Effector memory CD8-positive, alpha-beta T cell (primary cell): Measurements from ENCODE around the gene CHMP1A.
A peak's percentile ranks its signal among the peaks of the same experiment; 100 is the strongest.
"Not testable (repeated sequence)": the region's sequence is repeated elsewhere in the genome, so short reads cannot be mapped to it uniquely, and the experiment has no call there.

ENCODE experiments used
- ATAC-seq: fragments of 150-1000 bp; cut with Tn5 transposase; replicated peaks from 2 replicates; pipeline ENCODE4 v1.10.0; 2021; ENCODE audit warnings: mild to moderate bottlenecking, moderate library complexity
- DNase-seq, 3 experiments: peaks; one replicate each; pipeline ENCODE4 v3.0.0; 2021
- H3K27ac Mint-ChIP-seq, 2 donors: one replicate each; pipeline ENCODE4 v1.8.0; 2022; ENCODE audit warnings: mild to moderate bottlenecking in 2 of 2, mixed read lengths in 2 of 2, moderate library complexity in 2 of 2
- H3K27me3 Mint-ChIP-seq, 2 donors: one replicate each; pipeline ENCODE4 v1.8.0; 2022; ENCODE audit warnings: mixed read lengths in 2 of 2
- H3K36me3 Mint-ChIP-seq: one replicate; pipeline ENCODE4 v1.8.0; 2022; ENCODE audit warnings: mild to moderate bottlenecking, moderate library complexity, mixed read lengths; ENCODE audit not compliant: insufficient read depth
- H3K4me1 Mint-ChIP-seq, 2 donors: one replicate each; pipeline ENCODE4 v1.8.0; 2022; ENCODE audit warnings: low read depth in 2 of 2, mixed read lengths in 2 of 2
- H3K4me3 Mint-ChIP-seq, 2 donors: one replicate each; pipeline ENCODE4 v1.8.0; 2022; ENCODE audit warnings: mild to moderate bottlenecking in 2 of 2, mixed read lengths in 2 of 2, moderate library complexity in 2 of 2
- H3K9me3 Mint-ChIP-seq, 2 donors: one replicate each; pipeline ENCODE4 v1.8.0; 2022; ENCODE audit warnings: mixed read lengths in 2 of 2

Gene CHMP1A

DNA sequence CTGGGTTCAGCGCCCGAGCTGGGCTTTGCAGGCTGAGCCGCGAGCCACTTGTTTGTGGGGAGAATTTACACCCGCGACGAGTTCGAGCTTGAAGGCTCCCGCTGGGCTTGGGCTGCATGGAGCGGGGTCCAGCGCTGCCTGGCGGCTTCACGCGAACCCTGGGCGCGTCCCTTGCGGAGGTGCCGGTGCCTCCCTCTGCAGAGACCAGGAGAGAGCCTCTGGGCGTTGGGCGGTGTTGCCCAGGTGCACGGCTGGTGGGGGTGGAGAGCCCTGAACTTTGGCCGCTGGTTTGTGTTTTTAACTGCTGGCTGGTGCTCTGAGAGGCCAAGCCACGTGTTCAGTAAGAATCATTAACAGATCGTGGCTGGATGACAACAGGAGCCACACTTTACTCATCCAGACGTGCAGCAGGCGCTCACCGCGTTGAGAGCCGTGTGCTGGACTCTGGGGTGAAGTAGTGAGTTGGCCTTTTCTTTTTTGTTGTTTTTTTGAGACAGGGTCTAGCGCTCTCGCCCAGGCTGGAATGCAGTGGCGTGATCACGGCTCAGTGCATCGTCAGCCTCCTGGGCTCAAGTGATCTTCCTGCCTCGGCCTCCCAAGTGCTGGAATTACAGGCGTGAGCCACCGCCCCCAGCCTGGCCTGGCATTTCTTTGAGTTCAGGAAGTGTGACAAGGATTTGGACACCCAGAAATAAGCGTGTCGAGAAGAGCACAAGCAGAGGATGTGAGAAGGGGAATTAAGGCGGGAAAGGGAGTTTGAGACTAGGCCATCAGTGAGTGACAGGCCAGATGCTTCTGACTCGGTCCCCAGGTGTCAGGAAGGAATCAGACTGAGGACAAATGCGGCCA lies 29.8 kb upstream of the CHMP1A start:
- Mint-ChIP-seq H3K27me3 (no peaks in the 10 kb centered on the region), H3K4me3 (peak overlapping the region; percentile 92), H3K27ac (peak overlapping the region; percentile 88 to 95), H3K36me3 (peaks cover 26% of the 10 kb centered on the region), H3K9me3 (no peaks in the 10 kb centered on the region), H3K4me1 (peaks cover 12 to 16% of the 10 kb centered on the region in 2 donors)
- no peak for DNase-seq
- ATAC-seq = peak; percentile 53

DNA sequence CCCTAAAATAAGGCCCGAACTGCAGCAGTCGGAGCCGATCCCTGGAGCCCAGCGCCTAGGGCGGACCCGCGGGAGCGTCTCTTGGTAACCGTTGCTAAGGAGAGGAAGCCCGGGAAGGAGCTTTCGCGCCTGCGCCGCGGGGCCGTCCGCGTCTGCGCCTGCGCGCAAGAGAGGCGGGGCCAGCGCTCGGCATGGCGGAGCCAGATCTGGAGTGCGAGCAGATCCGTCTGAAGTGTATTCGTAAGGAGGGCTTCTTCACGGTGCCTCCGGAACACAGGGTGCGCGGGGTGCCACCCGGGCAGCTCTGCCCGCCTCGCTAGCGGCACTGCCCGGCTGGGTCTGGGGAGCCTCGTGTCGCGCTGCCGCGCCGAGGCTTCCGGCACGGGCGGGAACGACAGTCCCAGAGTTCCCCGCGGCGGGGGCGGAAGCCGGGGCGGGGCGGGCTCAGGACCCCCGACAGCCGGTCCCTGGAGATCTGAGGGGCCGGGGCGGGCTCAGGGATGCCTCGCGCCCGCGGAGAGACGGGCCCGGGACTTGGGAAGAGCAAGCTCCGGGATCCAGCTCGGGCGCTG lies 29.1 kb upstream of the CHMP1A start, which contains the start of gene CDK10:
CDK10 (plus strand) TSS at position 170 of the 572 bp plus-strand sequence; CDS start at position 192, 22 bp downstream.
- Mint-ChIP-seq H3K27me3 (no peaks in the 10 kb centered on the region), H3K36me3 (peaks cover 22% of the 10 kb centered on the region), H3K4me3 (peak within 1 kb of the TSS; percentile 92), H3K4me1 (peaks cover 12 to 16% of the 10 kb centered on the region in 2 donors), H3K27ac (peak within 1 kb of the TSS; percentile 88 to 95), H3K9me3 (no peaks in the 10 kb centered on the region)
- peak; percentile 83 to 91 (median 91) for DNase-seq
- ATAC-seq = peak; percentile 86

DNA sequence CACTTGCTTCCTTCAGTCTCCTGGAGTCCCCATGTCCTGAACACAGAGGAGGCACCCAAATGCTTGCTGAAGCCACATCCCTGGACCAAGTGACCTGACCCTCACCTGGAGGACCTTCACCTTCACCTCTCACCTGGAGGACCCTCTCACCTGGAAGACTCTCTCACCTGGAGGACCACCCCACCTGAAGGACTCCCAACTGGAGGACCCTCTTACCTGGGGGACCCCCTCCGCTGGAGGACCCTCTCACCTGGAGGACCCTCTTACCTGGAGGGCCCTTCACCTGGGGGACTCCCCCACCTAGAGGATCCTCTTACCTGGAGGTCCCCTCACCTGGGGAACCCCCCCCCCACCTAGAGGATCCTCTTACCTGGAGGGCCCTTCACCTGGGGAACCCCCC lies 28.4 kb upstream of the CHMP1A start:
- DNase-seq = no peak
- Mint-ChIP-seq H3K27ac (peak overlapping the region in 1 of 2 donors; percentile 95), H3K4me3 (peak overlapping the region; percentile 92), H3K36me3 (peaks cover 15% of the 10 kb centered on the region), H3K27me3 (no peaks in the 10 kb centered on the region), H3K9me3 (no peaks in the 10 kb centered on the region), H3K4me1 (peaks cover 12 to 16% of the 10 kb centered on the region in 2 donors)
- ATAC-seq = no peak

DNA sequence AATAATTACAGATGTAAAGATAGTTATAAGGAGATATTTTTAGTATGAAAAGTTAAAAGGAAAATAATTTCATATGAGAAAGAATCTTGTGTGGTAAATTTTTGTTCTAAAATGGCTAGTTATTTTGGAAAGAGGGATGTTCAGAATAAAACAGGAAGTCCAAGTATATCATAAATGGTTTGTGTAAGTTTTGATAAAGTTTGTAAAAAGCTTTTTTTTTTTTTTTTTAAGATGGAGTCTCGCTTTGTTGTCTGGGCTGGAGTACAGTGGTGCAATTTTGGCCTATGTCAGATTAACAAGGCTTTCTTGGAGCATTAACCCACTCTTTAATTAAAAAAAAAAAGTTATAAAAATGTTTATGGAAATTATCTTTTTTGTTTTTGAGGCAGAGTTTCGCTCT lies 20.8 kb upstream of the CHMP1A start:
- H3K27me3 Mint-ChIP-seq = no peaks in the 10 kb centered on the region
- no peaks in the 10 kb centered on the region for H3K4me1 Mint-ChIP-seq
- H3K4me3 Mint-ChIP-seq = no peak overlapping the region
- no peak overlapping the region for H3K27ac Mint-ChIP-seq
- DNase-seq (no peak), ATAC-seq (no peak)
- no peaks in the 10 kb centered on the region for H3K36me3 Mint-ChIP-seq
- no peaks in the 10 kb centered on the region for H3K9me3 Mint-ChIP-seq

DNA sequence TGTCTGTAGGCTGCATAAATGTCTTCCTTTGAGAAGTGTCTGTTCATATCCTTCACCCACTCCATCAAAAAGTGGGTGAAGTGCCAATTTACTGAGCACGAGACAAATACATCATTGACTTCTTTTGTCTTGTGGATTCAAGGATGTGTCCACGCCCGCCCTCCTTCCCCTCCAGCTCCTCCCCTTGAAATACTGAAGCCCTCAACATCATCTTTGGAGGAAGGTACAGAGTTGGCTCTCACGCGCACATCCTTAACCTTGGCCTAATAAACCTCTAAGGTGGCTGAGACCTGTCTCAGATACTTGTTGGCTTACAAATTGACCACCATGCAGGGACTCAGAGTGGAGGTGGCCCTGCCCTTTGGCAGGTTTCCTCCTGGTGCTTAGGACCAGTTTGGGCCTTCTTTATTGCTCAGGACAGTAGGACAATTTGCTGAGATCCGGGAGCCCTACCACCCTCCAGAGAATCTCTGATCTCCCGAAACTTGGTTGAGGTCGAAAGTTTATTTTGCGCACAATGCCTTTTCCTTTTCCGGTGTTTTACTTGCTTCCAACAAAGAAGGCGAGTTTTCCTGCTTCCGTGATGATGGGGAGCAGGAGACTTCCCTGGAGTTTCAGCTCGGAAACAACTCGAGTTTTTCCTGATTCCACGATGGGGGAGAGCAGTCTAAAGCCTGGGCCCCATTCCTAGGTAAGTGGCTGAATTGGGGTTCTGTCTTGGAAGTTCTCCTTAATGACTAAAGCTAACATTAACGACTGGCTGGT lies 14.9 kb upstream of the CHMP1A start:
- DNase-seq = no peak
- no peaks in the 10 kb centered on the region for H3K4me1 Mint-ChIP-seq
- no peaks in the 10 kb centered on the region for H3K9me3 Mint-ChIP-seq
- H3K27me3 Mint-ChIP-seq = no peaks in the 10 kb centered on the region
- H3K36me3 Mint-ChIP-seq = no peaks in the 10 kb centered on the region
- no peak for ATAC-seq
- no peak overlapping the region for H3K27ac Mint-ChIP-seq
- no peak overlapping the region for H3K4me3 Mint-ChIP-seq

DNA sequence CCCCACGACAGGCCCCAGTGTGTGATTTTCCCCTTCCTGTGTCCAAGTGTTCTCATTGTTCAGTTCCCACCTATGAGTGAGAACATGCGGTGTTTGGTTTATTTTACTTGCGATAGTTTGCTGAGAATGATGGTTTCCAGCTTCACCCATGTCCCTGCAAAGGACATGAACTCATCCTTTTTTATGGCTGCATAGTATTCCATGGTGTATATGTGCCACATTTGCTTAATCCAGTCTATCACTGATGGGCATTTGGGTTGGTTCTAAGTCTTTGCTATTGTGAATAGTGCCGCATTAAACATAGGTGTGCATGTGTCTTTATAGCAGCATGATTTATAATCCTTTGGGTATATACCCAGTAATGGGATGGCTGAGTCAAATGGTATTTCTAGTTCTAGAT lies 14.1 kb upstream of the CHMP1A start:
- not testable (repeated sequence) for H3K4me1 Mint-ChIP-seq, DNase-seq, H3K36me3 Mint-ChIP-seq, H3K9me3 Mint-ChIP-seq, H3K27ac Mint-ChIP-seq, H3K4me3 Mint-ChIP-seq, ATAC-seq, H3K27me3 Mint-ChIP-seq

DNA sequence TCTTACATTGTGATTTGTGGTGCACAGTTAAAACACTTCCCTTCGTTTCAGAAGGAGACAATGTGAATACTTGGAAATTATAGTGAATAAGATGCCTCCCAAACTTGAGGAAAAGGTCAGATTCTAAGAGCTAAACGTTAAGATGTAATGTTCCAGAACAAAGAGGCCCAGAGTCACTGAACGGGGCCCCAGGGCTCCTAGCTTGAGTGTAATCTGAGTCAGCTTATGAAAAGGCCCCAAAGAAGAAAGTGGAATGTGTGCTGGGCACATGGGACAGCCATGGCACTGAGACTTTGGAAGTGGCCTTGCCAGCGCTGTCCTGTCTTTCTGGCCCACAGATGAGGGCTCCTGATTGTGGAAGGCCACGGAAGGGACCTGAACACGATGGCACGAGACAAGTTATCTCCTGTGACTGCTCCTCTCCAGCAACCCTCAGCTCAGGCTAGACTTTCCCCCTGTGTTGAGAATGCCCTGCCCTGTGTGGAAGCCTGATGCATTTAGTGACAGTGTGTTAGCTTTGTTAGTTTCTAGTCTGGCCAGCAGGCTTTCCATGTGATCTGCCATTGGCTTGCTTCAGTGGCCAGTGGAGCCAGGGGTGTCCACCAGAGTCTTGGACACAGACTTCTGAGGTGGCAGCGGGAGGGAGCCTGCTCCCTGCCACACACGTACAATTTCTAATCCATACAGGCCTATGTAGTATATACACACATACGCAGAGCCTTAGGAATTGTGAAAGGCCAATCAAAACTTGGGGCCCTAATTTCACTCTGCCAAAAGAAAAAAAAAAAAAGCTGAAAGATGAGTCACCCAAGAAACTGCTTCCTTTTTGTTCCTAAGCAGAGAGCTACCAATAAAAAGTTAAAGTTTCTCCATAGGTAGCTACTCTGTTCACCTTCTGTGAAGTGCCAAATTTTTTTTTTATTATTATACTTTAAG lies 13.3 kb upstream of the CHMP1A start:
- peaks cover 0 to 3% of the 10 kb centered on the region in 2 donors for H3K4me1 Mint-ChIP-seq
- H3K27me3 Mint-ChIP-seq = no peaks in the 10 kb centered on the region
- no peak for DNase-seq
- no peaks in the 10 kb centered on the region for H3K9me3 Mint-ChIP-seq
- ATAC-seq = no peak
- H3K27ac Mint-ChIP-seq = no peak overlapping the region
- H3K36me3 Mint-ChIP-seq = no peaks in the 10 kb centered on the region
- no peak overlapping the region for H3K4me3 Mint-ChIP-seq

DNA sequence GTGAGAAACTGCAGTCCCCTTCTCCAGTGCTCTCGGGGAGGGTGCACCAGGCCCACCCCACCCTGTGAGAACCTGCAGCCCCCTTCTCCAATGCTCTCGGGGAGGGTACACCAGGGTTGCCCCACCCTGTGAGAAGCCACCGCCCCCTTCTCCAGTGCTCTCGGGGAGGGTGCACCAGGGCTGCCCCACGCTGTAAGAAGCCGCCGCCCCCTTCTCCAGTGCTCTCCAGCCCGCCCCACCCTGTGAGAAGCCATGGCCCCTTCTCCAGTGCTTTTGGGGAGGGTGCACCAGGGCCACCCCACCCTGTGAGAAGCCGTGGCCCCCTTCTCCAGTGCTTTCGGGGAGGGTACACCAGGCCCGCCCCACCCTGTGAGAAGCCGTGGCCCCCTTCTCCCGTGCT lies 12.2 kb upstream of the CHMP1A start:
- DNase-seq (no peak), ATAC-seq (no peak)
- H3K36me3 Mint-ChIP-seq = no peaks in the 10 kb centered on the region

DNA sequence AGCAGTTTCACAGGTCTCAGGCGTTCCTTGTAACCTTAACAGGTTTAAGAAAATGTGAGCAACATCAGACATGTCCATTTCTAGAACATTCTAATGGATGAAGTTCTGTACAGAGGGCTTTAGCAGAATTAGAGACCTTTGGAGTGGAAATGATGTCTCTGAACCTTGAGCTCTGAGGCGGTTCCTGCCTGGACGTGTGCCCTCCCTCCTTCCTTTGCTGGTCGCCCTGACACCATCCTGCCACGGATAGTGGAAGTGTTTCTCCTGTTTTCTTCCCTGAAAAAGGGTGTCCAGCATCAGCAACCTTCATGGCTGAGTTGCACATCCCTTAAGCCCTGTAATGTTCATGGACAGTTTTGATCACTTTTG lies 11.3 kb upstream of the CHMP1A start:
- DNase-seq (no peak), ATAC-seq (no peak)
- no peaks in the 10 kb centered on the region for H3K27me3 Mint-ChIP-seq
- no peak overlapping the region for H3K27ac Mint-ChIP-seq
- H3K4me1 Mint-ChIP-seq = peaks cover 0 to 3% of the 10 kb centered on the region in 2 donors
- no peak overlapping the region for H3K4me3 Mint-ChIP-seq
- H3K36me3 Mint-ChIP-seq = peaks cover 4% of the 10 kb centered on the region
- H3K9me3 Mint-ChIP-seq = no peaks in the 10 kb centered on the region

More for the DNA sequence above, 12.2 kb upstream of the CHMP1A start:
- Mint-ChIP-seq H3K27ac (no peak overlapping the region), H3K9me3 (no peaks in the 10 kb centered on the region), H3K4me3 (no peak overlapping the region), H3K27me3 (no peaks in the 10 kb centered on the region), H3K4me1 (peaks cover 0 to 3% of the 10 kb centered on the region in 2 donors)

DNA sequence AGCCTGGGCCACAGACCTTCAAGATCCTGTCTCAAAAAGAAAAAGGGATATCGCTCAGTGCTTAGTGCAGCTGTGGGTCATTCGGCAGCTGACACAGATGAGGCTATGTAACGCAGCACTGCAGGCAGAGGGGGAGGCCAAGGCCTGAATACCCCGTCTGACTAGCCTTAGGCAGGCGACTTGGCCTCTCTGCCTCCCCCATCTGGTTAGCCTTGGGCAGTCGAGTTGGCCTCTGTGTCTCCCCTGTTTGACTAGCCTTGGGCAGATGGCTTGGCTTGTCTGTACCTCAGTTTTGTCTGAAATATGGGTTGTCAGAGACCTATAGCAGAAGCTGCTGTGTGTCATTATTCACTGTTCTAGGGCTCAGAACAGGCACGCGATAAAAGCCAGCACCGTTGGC lies 10.1 kb upstream of the CHMP1A start:
- DNase-seq (no peak), ATAC-seq (no peak)
- H3K36me3 Mint-ChIP-seq = peaks cover 6% of the 10 kb centered on the region
- H3K4me3 Mint-ChIP-seq = no peak overlapping the region
- no peaks in the 10 kb centered on the region for H3K27me3 Mint-ChIP-seq
- H3K27ac Mint-ChIP-seq = no peak overlapping the region
- H3K4me1 Mint-ChIP-seq = peaks cover 0 to 3% of the 10 kb centered on the region in 2 donors
- H3K9me3 Mint-ChIP-seq = no peaks in the 10 kb centered on the region

DNA sequence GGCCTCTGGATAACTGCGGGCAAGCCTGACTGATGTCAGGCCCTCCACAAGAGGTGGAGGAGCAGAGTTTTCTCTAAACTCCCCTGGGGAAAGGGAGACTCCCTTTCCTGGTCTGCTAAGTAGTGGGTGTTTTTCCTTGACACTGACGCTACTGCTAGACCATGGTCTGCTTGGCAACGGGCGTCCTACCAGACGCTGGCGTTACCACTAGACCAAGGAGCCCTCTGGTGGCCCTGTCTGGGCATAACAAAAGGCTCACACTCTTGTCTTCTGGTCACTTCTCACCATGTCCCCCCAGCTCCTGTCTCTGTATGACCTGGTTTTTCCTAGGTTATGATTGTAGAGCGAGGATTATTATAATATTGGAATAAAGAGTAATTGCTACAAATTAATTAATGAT lies 9.5 kb upstream of the CHMP1A start:
- peaks cover 12% of the 10 kb centered on the region for H3K36me3 Mint-ChIP-seq
- H3K4me1 Mint-ChIP-seq, H3K27ac Mint-ChIP-seq, ATAC-seq, H3K4me3 Mint-ChIP-seq, DNase-seq, H3K9me3 Mint-ChIP-seq, H3K27me3 Mint-ChIP-seq: not testable (repeated sequence)

DNA sequence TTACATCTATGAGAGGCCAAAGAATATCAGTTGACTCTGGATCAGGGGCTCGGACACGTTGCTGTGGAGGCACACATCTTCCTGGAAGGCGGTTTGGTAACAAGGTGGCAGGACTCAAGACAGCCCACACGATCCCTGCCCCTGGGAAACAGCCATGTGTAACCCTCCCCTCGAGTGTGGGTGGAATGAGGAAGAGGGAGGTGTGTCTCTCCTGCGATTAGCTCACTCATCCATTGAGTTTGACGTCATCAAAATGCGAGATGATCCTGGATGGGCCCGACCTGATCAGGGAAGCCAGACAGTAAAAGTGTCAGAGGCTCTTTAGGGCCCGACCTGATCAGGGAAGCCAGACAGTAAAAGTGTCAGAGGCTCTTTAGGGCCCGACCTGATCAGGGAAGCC lies 6.7 kb upstream of the CHMP1A start:
- H3K4me1 Mint-ChIP-seq, H3K9me3 Mint-ChIP-seq, H3K27me3 Mint-ChIP-seq, ATAC-seq, H3K4me3 Mint-ChIP-seq, H3K27ac Mint-ChIP-seq, DNase-seq: not testable (repeated sequence)
- H3K36me3 Mint-ChIP-seq = peaks cover 27% of the 10 kb centered on the region

DNA sequence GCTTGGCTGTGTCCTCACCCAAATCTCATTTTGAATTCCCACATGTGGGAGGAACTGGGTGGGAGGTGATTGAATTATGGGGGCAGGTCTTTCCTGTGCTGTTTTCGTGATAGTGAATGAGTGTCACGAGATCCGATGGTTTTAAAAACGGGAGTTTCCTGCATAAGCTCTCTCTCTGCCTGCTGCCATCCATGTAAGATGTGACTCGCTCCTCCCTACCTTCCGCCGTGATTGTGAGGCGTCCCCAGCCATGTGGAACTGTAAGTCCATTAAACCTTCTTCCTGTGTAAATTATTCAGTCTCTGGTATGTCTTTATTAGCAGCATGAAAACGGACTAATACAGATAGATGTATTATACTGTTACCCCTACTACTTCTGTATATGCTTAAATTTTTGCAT lies 3.7 kb upstream of the CHMP1A start:
- Mint-ChIP-seq H3K9me3 (no peaks in the 10 kb centered on the region), H3K27ac (no peak overlapping the region), H3K27me3 (no peaks in the 10 kb centered on the region), H3K4me3 (no peak overlapping the region), H3K4me1 (peaks cover 13 to 19% of the 10 kb centered on the region in 2 donors), H3K36me3 (peaks cover 42% of the 10 kb centered on the region)
- DNase-seq (no peak), ATAC-seq (no peak)
